Activated effector memory CD4-positive, alpha-beta T cell treated with Interleukin-2 at 50 U/mL for 16 hours (primary cell): ENCODE measurements around the gene KAT8.
A peak's percentile ranks its signal among the peaks of the same experiment; 100 is the strongest.
"Not testable (repeated sequence)": the region's sequence is repeated elsewhere in the genome, so short reads cannot be mapped to it uniquely, and the experiment has no call there.

ENCODE experiments used
- DNase-seq: peaks from one replicate; pipeline ENCODE4 v3.0.0-alpha.2; 2020

The KAT8 gene

DNA sequence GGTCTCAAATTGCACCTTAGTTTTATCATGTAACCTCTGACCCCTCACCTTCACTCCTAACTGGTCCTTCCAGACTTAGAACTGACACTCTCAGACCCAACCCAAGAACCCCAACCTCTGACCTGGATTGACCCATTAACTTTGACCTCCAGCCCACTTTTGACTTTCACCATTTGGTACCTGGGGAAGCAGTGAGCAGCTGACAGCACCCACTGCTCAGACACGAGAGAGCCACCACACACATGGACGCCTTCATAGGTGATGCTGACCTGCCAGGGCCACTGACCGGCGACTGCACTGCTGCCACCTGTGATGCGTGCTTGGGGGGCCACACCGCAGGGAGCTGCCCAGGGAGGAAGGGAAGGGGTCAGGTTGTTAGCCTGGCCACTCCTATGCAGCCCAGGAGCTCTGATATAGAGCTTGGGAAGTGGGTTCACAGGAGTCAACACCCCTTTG, 15.6 kb downstream of the KAT8 start:
- DNase-seq: no peak

DNA sequence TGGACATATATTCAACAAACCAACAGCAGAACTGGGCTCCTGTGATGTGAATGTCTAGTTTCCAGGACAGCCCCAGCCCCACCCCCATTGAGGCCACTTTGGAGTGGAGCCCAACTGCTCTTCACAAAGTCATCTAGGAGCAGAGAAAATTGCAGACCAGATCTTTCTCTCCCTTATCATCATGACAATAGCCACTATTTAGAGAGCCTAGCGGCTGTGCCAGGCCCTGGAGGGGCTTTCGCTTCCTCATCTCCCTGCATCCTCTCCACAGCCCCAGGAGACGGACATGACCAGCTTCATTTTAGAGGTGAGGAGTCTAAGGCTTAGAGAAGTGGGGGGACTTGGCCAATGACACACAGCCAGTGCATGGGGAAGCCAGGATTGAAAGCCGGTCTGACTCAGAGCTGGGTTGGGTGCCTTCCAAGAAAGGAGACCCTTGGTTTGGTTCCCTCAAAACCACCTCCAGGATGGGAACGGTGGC, 16.7 kb downstream of the KAT8 start:
- DNase-seq: no peak

DNA sequence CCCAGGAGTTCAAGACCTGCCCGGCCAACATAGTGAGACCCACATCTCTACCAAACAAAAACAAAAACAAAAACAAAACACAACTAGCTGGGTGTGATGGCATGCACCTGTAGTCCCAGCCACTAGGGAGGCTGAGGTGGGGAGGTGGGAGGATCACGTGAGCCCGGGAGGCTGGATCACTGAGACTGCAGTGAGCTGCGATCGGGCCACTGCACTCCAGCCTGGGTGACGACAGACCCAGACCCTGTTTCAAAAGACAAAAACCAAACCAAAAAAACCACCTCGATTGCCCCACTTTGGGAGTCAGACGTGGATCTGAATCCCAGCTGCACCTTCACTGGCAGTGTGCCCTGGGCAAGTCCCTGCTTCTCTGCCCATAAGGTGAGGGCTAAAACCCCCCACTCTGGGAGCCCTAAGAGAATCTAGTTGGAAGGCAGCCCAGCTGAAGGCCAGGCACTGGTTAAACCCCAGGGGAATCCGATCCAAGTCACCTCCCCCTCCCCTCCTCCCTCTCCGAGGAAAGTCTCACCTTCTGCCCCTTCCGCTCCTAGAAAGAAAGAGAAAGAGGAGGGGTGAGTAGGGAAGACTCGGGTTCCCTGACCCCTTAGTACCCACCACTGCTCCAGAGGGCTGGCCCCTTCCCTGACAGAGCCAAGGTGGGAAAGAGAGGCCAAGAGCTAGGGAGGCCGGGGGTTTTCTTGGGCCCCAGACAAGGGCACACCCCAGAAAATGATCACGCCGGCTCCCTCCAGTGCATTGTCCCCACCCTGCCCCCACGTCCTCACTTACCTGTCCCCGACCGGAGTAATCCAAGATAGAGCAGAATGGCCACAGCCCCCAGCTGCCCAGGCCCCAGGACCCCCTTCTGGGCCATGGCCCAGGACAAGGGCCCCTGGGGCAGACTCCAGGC, 17.4 kb downstream of the KAT8 start:
- DNase-seq: no peak

DNA sequence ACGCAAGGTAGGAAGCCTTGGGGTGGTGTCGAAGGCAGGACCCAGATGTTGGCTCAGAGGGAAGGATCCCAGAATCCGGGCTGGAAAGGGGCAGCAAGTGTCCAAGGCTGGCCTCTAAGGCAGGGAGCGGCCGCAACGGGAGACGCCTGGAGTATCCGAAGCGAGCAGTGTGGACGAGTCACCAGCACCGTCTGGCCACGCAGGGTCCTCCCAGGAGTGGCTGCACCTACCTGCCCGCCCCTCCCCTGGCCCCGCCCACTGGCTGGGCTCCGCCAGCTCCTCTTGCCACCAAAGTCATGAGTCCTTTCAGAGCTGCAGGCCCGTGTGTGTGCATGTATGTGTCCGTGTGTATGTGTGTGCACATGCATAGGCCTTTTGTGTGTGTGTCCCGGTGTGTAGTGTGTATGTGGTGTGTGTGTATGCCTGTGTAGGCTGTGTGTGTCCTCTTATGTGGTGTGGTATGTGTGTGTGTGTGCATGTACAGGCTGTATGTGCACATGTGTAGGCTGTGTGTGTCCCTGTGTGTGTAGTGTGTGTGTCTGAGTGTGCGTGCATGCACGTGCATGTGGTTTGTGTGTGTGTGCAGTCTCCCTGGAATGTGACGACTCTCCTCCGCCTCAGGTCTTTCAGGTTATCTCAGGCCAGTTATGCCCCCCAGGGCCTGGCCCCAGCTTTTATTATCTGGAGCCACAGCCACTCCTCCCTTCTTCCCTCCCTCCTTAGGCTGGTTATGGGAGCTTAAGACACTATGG, 18.2 kb downstream of the KAT8 start, which contains the start of gene PRSS8:
TSS of gene PRSS8 (minus strand) at position 193 of the 752 bp plus-strand sequence. CDS start 229 bp downstream, outside the sequence.
- no peak for DNase-seq

DNA sequence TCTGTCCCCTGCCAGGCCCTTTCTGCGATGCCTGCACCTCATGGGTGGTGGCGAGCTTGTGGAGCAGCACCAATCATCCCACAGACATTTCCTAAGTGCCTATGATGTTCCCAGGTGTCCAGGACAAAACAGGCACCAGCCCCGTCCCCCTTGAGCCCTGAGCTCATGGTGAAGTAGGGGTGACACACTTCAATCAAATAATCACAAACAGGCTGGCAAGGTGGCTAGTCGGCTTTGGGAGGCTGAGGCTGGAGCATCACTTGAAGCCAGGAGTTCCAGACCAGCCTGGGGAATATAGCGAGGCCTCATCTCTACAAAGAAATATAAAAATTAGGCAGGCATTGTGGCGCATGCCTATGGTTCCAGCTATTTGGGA, 18.8 kb downstream of the KAT8 start:
- DNase-seq: no peak

DNA sequence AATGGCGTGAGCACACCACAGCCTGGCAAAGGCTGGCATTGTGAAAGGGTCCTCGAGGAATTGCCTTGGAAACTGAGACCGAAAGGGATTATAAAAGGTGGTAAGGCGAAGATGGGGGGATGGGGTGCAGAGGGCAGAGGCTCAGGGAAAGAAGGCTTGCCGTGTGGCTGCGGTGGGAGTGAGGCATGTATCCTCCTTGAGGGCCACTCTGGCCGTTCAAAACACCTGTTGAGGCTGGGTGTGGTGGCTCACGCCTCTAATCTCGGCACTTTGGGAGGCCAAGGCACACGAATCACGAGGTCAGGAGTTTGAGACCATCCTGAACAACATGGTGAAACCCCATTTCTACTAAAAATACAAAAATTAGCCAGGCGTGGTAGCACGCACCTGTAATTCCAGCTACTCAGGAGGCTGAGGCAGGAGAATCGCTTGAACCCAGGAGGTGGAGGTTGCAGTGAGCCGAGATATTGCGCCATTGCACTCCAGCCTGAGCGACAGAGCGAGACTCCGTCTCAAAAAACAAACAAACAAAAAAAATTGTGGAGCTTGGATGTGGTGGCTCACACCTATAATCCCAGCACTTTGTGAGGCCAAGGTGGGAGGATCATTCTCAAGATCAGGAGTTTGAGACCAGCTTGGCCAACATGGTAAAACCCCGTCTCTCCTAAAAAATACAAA, 19.5 kb downstream of the KAT8 start:
- DNase-seq: not testable (repeated sequence)

DNA sequence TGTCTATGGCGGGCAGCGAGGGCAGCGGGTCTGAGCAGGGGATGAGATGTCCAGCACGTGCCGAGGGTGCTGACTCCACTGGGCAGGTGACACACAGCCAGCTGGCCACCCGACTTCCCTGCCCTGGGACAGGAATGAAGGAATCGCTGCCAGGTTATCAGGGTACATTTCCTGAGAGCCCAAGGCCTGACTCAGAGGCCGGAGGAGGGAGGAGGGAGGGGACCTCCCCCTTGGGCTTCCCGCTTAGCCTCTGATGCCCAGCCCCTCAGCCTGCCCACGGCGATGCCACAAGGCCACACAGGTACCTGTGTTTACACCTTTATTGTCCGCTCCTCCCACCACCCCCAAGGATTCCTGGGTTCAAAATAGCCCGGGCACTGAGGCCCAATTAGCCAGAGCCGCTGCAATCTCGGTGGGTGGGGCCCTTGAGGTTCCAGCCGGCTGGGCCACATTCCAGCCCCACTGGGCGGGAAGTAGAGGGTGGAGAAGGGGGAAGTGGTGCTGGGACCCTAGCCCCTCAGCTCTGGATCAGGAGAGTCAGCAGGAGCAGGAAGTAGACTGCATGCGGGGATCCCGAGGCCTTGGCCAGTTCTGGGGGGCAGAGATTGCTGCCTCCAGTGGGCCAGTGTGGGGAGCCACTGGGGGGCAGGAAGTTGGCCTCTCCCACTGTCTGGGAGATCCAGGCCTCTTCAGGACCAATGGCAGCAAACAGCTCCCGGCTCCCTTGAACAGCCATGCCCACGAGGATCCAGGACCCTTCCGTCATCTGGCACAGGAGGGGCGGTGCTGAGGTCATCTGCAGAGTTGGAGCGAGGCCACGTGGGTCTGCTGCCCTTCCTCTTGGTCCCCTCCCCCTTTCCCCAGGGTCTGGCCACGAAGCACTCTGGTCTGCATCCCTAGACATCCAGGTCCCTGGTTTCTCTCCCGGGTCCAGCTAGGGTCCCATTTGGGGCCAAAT, 21.4 kb downstream of the KAT8 start:
- DNase-seq: no peak

DNA sequence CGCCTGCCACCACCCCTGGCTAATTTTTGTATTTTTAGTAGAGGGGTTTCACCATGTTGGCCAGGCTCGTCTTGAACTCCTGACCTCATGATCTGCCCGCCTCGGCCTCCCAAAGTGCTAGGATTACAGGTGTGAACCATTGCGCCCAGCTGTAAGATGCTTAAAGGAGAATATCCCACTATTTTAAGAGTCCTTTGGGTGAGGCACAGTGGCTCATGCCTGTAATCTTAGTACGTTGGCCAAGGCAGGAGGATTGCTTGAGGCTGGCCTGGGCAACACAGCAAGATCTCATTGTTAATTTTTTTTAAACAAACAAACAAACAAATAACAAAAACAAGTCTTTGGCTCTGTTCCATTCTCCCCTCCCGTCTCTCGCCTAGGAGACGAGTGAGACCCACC, 23.6 kb downstream of the KAT8 start:
- not testable (repeated sequence) for DNase-seq

DNA sequence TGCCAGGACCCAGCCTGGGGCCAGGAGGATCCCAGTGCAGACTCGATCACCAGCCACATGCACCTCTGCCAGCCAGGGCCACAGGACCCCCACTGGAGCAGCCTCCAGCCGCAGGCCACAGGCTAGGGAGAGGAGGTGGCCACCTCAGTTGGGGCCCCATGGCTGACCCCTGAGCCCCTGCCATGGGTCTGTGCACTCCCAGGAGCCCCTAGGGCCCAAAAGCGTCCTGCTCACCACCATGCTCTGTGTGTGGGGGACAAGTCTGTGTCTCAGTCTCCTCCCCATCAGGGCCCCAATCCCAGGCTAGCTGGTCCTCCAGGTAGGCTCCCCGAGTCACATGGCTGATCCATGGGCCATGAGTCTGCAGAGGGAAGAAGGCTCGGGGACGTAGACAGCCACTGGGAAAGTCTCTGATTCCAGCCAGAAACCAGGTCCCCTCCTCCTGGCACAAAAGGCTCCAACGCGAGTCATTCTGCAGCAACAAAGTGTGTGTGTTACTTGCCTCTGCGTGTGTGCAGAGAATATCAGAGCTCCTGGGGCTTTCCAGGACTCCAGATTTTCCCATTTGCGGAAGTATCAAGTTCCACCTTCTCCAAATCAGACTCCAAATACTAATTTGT, 24.1 kb downstream of the KAT8 start:
- no peak for DNase-seq

DNA sequence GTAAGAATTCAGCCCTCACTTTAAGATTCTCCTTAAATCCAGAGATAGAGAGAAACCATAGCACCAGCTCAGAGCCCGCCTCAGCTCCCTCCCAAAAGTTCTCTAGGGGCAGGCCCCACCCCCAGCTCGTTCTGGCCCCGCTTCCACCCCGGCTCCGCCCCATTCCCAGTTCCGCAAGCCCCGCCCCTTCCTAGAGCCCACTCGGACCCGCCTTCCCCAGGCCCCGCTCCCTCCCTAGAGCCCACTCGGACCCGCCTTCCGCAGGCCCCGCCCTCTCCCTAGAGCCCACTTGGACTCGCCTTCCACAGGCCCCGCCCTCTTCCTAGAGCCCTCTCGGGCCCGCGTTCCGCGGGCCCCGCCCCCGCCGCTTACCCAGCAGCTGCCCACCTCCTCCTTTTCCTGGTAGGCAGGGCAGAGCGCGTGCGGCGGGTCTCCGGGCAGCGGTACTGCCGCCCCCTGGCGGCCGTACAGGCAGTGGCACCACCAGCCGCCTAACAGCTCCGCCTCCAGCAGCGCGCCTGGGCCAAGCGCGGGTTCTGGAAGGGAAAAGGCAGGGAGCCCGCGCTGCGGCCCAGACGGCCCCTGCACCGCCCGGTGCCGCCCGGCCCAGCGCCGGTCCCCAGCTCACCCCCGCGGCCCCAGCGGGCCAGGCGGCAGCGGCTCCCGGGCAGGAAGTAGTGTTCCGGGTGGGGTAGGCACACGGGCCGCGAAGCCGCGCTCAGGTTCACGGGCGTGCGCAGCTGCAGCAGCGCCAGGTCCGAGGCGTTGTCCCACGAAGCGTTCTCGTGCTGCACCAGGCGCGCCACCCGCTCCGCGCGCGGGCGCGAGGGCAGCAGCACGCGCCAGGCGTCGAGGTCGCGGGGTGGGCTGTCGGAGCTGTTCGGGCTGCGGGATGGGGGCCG, 24.9 kb downstream of the KAT8 start:
- DNase-seq: peak; percentile 95

DNA sequence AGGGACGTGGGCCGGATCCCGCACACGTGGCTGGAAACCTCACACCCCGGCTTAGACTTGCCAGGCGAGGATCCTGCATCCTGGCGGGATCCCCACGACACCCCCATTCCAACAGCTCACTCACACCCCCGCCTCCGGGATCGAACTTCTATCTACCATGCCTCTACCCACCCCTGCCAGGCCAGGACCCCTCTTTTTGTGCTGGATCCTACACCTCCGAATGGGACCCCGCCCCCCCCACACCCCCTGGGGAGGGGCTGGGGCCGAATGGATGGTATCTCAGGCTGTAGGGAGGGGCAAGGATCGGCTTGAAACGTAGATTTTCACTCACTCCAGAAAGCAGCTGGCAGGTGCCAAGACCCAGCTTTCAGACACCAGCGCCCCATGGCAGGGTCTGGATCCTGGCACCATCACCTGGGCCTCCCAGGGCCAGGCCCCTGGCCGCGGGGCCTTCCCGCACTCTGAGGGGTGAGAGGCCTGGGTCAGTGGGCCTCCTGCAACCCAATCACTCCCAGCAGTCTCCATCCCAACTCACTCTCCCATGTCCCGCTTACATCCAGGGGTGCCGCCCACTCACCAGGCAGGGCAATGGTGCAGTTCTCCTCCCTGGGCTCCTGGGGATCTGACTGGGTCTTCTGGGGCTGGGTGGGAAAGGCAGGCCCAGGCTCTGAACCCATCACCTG, 25.7 kb downstream of the KAT8 start:
- no peak for DNase-seq

DNA sequence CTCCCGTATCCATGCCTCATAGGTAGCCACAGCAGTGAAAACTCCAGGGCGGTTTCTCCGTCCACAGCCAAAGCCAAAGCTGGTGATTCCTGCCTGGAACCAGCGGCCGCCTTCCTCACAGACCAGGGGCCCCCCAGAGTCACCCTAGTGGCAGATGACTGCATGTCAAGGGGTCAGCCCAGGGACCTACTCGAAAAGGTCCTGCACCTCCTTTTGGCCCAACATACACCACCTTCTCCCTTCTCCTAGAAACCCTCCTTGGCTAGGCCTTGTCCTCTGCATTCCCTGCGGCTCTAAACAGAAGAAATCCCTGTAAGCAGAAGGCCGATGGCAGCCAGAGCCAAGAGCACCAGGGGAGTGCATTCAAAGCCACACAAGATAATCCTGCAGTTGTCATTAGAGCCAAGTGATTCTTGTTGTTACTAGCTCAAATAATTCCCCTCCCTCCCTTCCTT, 26.3 kb downstream of the KAT8 start:
- DNase-seq: no peak

DNA sequence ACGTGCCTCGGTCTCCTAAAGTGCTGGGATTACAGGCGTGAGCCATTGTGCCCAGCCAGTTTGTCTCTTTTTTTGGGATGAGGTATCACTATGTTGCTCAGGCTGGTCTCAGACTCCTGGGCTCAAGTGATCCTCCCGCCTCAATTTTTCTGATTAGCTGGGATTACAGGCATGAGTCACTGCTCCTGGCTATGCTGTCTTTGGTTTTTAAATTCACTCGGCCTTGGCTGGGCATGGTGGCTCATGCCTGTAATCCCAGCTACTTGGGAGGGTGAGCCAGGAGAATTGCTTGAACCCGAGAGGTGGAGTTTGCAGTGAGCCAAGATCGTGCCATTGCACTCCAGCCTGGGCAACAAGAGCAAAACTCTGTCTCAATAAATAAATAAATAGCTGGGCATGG, 27.0 kb downstream of the KAT8 start:
- DNase-seq: not testable (repeated sequence)

DNA sequence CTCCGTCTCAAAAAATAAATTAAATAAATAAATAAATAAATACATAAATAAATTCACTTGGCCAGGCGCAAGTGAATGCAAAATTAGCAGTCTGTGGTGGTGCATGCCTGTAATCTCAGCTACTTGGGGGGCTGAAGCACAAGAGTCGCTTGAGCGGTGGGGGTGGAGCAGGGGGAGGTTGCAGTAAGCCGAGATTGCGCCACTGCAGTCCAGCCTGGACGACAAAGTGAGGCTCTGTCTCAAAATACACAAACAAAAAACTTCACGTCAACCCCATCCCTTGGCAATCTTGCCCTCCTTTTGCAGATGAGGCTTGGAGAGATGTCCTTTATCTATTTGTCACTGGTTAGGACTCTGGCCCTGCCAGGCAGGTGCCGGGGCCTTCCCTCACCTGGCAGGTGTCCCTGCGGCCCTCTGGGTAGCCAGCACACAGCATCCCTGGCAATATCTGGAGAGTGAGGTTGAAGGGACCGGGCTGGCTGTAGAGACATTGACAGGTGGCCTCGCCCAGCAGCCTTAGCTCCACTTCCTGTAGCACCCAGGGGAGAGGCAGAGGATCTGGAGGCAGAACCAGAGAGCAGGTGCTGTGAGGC, 28.0 kb downstream of the KAT8 start:
- DNase-seq: no peak

DNA sequence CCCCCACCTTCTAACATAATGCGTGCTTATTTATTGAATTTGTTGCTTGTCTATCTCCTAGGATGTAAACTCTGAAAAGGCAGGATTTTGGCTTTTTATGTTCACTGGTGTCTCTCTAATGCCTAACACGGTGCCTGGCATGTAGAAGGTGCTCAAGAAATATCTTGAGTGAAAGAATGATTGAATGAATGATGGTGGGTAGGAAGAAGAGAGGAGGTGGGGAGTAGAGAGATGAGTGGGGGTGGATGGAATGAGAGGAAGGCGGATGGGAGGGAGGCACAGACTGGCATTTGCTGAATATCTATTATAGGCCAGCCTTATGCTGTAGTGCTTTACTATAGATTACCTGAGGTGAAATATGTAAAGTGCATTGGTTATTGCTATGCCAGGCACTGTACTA, 30.1 kb downstream of the KAT8 start:
- DNase-seq: no peak

DNA sequence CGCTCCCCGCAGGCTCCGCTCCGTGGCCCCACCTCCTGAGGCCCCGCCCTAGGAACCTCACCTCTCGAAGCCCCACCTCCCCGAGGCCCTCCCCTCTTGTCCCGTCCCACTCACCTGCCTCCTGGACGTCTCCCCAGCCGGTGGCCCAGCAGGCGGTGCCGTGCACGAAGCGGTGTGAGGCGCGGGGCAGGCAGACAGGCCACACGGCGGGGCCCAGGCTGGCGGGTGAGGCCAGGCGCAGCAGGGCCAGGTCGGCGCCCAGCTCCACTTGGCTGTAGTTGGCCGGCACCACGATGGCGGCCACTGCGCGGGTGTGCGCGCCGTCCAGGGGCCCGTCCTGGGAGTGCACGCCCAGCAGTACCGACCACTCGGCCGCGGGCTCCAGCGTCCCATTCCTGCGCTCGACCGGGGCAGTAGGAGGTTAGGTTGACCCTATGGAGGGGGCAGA, 30.8 kb downstream of the KAT8 start:
- DNase-seq: no peak

DNA sequence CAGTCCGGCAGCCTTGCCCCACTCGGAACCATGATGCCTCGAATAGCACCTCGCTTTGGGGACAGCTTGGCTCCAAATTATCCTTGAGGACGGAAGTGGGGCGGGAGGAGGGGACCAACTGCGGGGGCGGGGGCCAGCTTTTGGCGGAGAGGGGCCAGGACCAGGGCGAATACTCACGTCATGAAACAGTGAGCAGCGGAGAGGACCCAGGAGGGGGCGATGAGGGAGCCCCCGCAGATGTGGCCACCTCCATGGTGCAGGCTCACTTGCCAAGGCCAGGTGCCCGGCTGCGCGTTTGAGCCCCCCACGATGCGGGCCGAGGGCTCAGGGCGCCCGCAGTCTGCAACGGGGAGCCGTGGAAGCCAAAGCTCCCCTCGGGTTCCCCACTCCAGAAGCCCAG, 31.4 kb downstream of the KAT8 start:
- DNase-seq: no peak

DNA sequence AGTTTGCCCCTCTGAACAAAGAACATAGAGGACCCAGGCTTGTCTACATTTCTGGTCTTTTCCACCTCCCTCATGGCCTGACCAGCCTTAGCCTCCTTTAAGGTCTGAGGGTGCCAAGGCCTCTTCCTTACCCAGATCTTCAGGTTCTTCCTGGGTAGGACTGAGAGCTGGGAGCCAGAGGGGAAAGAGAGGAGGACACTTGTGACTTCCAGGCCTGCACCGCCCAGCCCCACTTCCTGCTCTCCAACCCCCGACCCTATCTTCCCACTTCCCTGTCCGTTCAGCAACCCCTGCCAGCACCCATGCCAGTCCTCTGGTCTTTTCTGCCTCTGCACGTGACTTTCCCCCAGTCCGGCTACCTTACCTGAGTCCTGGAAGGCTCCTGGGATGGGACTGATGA, 31.9 kb downstream of the KAT8 start:
- DNase-seq: no peak
